ENCODE data around the gene NEK8. TPM values are rescaled to one million over a fixed set of nuclear protein-coding genes. Genes with fewer than 3 reads are reported as not detected.

NEK8 gene
- total and polyA plus RNA-seq, 9 of the 15 experiments (the other 6 are each of a cell fraction or from before 2014, with no cell fraction given), result 0.98 to 16.6 (median 4.6) TPM

DNA sequence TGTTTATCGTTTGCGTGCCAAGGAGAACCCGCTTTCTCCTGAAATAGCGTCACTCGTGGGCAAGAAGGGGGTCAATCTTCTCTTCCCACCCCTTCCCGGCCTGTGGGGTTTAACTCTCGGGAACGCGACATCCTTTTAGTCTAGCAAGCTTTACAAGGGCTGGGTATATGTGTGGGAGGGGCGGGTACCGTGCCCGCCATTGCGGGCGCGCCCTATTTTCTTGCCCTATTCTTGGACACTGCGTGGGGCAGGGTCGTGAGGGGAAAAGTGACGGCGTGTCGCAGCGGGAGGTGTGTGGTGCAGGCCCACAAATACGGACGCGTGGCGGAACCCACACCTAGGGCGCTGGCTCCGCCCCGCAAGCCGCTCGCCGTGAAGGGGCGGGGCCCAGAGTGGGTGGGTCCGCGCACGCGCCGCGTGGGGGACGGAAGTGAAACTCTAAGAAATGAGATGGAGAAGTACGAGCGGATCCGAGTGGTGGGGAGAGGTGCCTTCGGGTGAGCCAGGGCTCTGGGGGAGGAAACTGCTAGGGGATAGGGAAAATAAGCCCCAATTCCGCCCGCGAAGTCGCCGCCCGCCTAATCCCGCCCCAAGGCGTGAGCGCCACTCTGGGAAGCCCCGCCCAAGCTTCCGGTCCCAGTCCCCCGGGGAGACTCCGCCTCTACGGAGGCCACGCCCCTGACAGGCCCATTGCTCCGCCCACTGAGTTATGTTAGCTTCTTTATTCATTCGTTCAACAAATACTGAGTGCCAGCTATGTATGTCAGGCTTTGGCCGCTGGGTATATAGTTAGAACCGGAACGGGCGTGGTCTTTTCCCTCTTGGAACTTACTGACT is at the start of gene NEK8 (continued):
- TF ChIP-seq, protein P1, sequence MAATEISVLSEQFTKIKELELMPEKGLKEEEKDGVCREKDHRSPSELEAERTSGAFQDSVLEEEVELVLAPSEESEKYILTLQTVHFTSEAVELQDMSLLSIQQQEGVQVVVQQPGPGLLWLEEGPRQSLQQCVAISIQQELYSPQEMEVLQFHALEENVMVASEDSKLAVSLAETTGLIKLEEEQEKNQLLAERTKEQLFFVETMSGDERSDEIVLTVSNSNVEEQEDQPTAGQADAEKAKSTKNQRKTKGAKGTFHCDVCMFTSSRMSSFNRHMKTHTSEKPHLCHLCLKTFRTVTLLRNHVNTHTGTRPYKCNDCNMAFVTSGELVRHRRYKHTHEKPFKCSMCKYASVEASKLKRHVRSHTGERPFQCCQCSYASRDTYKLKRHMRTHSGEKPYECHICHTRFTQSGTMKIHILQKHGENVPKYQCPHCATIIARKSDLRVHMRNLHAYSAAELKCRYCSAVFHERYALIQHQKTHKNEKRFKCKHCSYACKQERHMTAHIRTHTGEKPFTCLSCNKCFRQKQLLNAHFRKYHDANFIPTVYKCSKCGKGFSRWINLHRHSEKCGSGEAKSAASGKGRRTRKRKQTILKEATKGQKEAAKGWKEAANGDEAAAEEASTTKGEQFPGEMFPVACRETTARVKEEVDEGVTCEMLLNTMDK (IDR thresholded peaks at IDR 0.05; ENCODE audit: borderline replicate concordance, insufficient read depth, low read depth, low read length, poor library complexity, severe bottlenecking), result no peak
- TF ChIP-seq, protein P2, sequence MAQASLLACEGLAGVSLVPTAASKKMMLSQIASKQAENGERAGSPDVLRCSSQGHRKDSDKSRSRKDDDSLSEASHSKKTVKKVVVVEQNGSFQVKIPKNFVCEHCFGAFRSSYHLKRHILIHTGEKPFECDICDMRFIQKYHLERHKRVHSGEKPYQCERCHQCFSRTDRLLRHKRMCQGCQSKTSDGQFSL (CRISPR knock-in tag; IDR thresholded peaks at IDR 0.05), result no peak; the same call in 1 of the 2 replicates
- TF ChIP-seq, protein P2 (tag; IDR thresholded peaks at IDR 0.05), result no peak
- TF ChIP-seq SIN3A (IDR thresholded peaks at IDR 0.05; ENCODE audit: borderline replicate concordance in 2 of 2, control insufficient read depth in 1 of 2, low read depth in 2 of 2, low read length in 2 of 2), result peak; percentile 81 to 86; a peak in 3 of 4 replicates
- TF ChIP-seq BRD4 (IDR thresholded peaks at IDR 0.05), result no peak
- no peak for TF ChIP-seq EWSR1 (IDR thresholded peaks at IDR 0.05; ENCODE audit: borderline replicate concordance, low read depth, partially characterized antibody)
- TF ChIP-seq XRCC4 (IDR thresholded peaks at IDR 0.05; ENCODE audit: extremely low read depth, insufficient read depth, insufficient read length), result no peak
- TF ChIP-seq, protein P3, sequence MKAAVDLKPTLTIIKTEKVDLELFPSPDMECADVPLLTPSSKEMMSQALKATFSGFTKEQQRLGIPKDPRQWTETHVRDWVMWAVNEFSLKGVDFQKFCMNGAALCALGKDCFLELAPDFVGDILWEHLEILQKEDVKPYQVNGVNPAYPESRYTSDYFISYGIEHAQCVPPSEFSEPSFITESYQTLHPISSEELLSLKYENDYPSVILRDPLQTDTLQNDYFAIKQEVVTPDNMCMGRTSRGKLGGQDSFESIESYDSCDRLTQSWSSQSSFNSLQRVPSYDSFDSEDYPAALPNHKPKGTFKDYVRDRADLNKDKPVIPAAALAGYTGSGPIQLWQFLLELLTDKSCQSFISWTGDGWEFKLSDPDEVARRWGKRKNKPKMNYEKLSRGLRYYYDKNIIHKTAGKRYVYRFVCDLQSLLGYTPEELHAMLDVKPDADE (conservative IDR thresholded peaks at IDR 0.05; ENCODE audit: control insufficient read depth, low read depth, low read length), result no peak; the same call in 1 of the 2 replicates
- TF ChIP-seq, protein P4, sequence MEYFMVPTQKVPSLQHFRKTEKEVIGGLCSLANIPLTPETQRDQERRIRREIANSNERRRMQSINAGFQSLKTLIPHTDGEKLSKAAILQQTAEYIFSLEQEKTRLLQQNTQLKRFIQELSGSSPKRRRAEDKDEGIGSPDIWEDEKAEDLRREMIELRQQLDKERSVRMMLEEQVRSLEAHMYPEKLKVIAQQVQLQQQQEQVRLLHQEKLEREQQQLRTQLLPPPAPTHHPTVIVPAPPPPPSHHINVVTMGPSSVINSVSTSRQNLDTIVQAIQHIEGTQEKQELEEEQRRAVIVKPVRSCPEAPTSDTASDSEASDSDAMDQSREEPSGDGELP (CRISPR knock-in tag; IDR thresholded peaks at IDR 0.05; ENCODE audit: borderline replicate concordance), result peak; percentile 47; the same call in 1 of the 2 replicates
- no peak for TF ChIP-seq TRIM28 (IDR thresholded peaks at IDR 0.05)
- no peak for TF ChIP-seq TCF7 (IDR thresholded peaks at IDR 0.05; ENCODE audit: borderline replicate concordance)
- TF ChIP-seq TSC22D4 (tag; IDR thresholded peaks at IDR 0.05), result no peak
- TF ChIP-seq ZNF274 (IDR thresholded peaks at IDR 0.05; ENCODE audit: borderline replicate concordance, low read depth, low read length), result no peak
- TF ChIP-seq TRIM24 (IDR thresholded peaks at IDR 0.05), result no peak
- no peak for TF ChIP-seq BRF1 (IDR thresholded peaks at IDR 0.05; ENCODE audit: borderline replicate concordance, extremely low read depth, insufficient read length)
- TF ChIP-seq PRPF4 (IDR thresholded peaks at IDR 0.05; ENCODE audit: insufficient read depth, low read depth, low read length, poor library complexity, severe bottlenecking), result no peak
- no peak for TF ChIP-seq ZC3H11A (IDR thresholded peaks at IDR 0.05; ENCODE audit: low read depth, low read length)
- TF ChIP-seq NFRKB (IDR thresholded peaks at IDR 0.05; ENCODE audit: low read depth), result peak; percentile 65; the same call in 1 of the 2 replicates
- TF ChIP-seq RBFOX2 (IDR thresholded peaks at IDR 0.05; ENCODE audit: low read depth, low read length), result peak; percentile 95
- no peak for TF ChIP-seq ILK (tag; IDR thresholded peaks at IDR 0.05; ENCODE audit: borderline replicate concordance, low read depth)
- no peak for TF ChIP-seq KAT8 (IDR thresholded peaks at IDR 0.05; ENCODE audit: low read depth)
- no peak for TF ChIP-seq ZNF384 (IDR thresholded peaks at IDR 0.05; ENCODE audit: low read depth, low read length)

All from K562 (cell line).